ENCODE measurements around the gene MTRF1L.

- TF ChIP-seq EZH2phosphoT487 (IDR thresholded peaks at IDR 0.05; ENCODE audit: borderline replicate concordance, low read depth): no peak
- TF ChIP-seq RFX5 (IDR thresholded peaks at IDR 0.05; ENCODE audit: low read length): no peak
- TF ChIP-seq CTCF (IDR thresholded peaks at IDR 0.05): no peak
- no peak for TF ChIP-seq MAX (IDR thresholded peaks at IDR 0.05; ENCODE audit: low read depth)
- no peak for TF ChIP-seq YY1 (IDR thresholded peaks at IDR 0.05; ENCODE audit: low read depth)
- no peak for TF ChIP-seq POLR2AphosphoS5 (IDR thresholded peaks at IDR 0.05; ENCODE audit: low read depth, low read length)
These were observed 60.8 kb downstream of the MTRF1L start for GRCh38 chr6:152941746-152942145.

All from SK-N-SH (cell line).